NCI-H2029 treated with DMSO at 0.1 percent for 48 hours (cell line): Measurements from ENCODE around the gene TBX3.

Experiments
- DNase-seq: peaks from one replicate; lab custom pipeline; 2025; lab: John Stamatoyannopoulos, UW

TBX3 gene

GRCh38 chr12:114625294-114625851 is 58.6 kb downstream of the TBX3 start:
- DNase-seq, result peak; percentile 58

GRCh38 chr12:114623737-114624136 is 60.2 kb downstream of the TBX3 start:
- no peak for DNase-seq
